NCI-H748 treated with DMSO at 0.1 percent for 48 hours (cell line): Measurements from ENCODE around the gene SIGMAR1.

Experiments
- DNase-seq: peaks from one replicate; lab custom pipeline; 2025; lab: John Stamatoyannopoulos, UW

The SIGMAR1 gene

GRCh38 chr9:34630402-34631154, 7.0 kb downstream of the SIGMAR1 start:
- no peak for DNase-seq

DNA sequence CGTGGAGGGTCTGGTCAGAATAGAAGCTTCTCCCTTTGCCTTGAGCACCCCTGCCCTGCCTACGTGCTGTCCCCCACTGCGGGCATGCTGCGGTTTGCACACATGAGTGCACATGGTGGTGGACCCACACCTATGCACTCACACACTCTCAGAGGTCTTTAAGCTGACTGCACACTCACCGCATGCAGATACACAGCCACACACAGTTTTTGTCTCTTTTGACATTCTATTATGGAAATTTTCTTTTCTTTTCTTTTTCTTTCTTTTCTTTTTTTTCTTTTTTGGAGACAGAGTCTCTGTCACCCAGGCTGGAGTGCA, 8.1 kb downstream of the SIGMAR1 start:
- DNase-seq = no peak

DNA sequence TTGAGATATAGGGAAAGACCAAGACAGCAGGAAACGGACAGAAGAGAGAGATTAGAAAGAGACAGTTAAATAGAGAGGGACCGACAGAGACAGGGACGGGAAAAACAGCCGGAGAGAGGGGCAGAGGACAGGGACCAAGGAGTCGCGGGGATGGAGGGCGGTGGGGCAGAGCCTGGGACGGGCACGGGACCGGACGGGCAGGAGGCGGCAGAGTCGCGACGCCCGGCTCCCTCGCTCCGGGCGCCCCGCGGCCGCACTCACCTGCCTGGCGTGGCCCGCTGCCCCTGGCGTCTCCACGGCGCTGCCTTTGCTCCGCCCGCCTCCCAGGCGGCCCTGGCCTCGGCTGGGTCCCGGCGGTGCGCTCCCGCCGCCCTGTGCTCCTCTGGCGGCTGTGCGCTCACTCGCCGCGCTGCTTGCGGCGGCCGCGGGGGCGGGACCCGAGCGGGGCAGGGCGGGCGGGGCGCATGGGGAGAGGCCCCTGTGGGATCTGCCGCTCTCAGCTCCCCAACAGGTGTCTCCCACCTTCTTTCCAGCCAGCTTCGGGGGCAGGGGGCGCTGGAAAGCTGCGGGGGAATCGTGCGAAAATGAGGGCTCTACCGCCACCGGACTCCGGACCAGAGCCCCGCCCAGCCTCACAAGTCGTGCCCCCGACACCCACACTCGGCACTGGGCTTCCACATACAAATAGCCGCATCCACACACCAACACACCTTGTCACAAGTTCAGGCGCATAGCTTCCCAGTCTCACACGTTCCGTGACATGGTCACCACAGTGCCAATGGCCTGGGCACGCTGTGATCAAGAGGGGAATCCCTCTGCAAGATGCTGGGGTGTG, 8.7 kb downstream of the SIGMAR1 start, which contains the start of gene ARID3C:
Gene ARID3C, minus strand, starts transcription at position 411 of the 835 bp plus-strand sequence. CDS start 1,052 bp downstream, outside the sequence.
- DNase-seq = no peak

GRCh38 chr9:34627716-34628655, 9.6 kb downstream of the SIGMAR1 start:
- no peak for DNase-seq

GRCh38 chr9:34625186-34625486, 12.5 kb downstream of the SIGMAR1 start:
- DNase-seq = no peak

- DNase-seq = no peak
Measured at GRCh38 chr9:34624475-34625185, 13.0 kb downstream of the SIGMAR1 start.

GRCh38 chr9:34623374-34624235, 14.0 kb downstream of the SIGMAR1 start:
- DNase-seq = no peak

DNA sequence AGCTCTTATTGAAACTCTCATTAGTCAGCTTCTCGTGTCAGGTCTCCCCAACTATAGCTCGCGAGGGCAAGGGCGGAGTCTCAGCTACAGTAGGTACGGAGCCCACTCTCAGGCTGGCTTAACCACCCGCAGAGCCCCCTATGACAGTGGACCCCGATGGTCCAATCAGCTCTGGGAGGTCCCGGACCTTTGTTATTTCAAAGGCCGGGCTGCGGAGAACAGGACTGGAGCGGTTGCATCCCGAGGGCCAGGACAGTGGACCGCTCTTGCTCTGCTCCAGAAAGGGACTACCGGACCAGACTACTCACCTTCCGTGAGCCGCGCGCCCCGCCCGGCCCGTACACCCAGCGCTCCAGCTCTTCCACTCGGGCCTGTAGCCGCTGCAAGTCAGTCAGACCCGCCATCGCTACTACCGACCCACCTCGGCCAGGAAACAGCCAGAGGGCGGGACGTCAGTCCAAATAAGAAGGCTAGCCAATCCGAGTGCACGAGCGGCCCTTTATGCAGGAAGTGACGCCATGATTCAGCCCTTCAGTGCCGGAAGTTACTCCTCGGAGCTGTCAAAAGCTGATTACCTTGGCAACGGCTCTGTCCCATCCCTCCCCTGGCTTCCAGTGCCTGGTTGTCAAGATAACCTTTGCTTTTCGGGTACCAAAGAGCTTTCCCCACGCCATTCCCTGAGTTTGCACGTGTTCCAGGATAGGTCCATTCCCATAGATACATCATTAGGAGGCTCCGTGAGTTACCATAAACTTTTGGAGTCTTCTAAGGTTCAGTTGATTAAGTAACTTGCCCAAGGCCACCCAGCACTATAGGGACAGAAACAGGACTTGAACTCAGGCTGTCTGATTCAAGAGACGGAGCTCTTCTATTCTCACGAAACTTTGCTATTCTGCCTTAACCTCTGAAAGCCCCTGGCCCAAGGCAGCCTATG, 17.3 kb downstream of the SIGMAR1 start, which contains the start of gene DCTN3:
Gene DCTN3, minus strand, starts transcription at position 435 of the 934 bp plus-strand sequence. Its CDS starts 31 bp downstream, at position 404.
- peak; percentile 90 for DNase-seq

DNA sequence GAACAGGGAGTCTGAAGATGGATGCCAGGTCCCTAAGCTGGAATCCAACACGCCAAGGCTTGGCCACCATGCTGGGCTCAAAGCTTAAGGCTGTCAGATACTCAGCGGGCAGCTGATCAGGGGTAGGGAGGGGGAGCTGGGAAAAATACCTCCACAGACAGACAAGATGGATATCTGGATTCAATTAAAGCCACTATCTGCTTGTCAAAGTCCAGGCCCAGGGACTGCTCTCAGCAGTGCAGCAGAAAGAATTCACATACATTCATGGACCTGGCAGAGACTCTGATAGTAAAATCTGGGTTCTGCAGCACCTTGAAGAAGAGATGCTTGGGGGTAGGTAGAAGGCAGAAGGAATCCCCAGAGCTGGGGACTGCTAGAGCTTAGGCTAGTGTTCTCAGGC, 22.5 kb downstream of the SIGMAR1 start:
- DNase-seq = no peak

GRCh38 chr9:34612788-34613390, 24.7 kb downstream of the SIGMAR1 start:
- DNase-seq = peak; percentile 84

GRCh38 chr9:34611811-34612787, 25.5 kb downstream of the SIGMAR1 start, which contains the start of gene RPP25L:
Gene RPP25L (minus strand): TSS chr9:34612097. CDS start chr9:34611296, 801 bp downstream.
- DNase-seq = peak; percentile 73

DNA sequence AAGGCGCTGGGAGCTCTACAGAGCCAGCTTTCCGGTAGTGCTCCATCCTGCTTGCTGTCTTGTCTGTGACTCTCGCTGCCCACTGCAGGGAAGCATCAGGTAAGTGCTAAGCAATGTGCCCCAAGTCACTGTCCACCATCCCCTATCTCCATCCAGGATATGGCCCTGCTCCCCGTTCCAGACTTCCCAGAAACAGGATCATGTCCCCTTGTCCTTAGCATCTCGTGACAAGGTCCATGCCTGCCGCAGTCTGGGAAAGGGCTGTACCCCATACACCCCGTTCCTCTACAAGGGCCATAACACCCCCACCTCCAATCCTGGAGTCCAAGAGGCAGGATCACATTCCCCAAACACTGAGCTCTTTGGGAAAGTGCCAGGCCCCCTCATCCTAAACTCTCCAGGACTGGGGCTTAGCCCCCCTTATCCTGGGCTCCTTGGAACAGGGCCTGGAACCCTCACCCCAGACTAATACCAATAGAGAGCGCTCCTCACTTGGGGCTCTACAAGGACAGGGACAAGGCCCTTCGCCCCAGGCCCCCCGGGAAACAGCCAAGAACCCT, 26.3 kb downstream of the SIGMAR1 start:
- DNase-seq = no peak

- no peak for DNase-seq
Measured at GRCh38 chr9:34610434-34611206, 27.0 kb downstream of the SIGMAR1 start.

- no peak for DNase-seq
Measured at GRCh38 chr9:34607331-34607730, 30.3 kb downstream of the SIGMAR1 start.

DNA sequence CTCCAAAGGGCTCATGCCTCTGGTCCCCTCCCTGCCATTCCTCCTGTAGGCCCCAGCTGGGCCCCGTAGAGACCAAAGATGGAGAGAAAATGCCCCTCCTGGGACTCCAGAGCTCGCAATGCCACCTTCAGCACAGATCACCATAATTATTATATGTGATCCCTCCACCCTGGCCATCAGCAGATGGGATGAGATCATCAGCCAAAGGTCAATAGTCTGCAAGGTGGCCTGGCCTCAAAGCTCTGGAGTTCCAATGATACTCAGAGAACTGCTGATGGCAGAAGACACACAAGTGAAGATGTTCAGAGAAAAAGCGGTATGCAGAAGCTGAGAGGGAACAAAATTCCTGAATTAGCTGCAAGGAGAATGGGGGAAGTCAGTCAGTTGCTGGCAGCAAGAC, 30.7 kb downstream of the SIGMAR1 start:
- DNase-seq = no peak

DNA sequence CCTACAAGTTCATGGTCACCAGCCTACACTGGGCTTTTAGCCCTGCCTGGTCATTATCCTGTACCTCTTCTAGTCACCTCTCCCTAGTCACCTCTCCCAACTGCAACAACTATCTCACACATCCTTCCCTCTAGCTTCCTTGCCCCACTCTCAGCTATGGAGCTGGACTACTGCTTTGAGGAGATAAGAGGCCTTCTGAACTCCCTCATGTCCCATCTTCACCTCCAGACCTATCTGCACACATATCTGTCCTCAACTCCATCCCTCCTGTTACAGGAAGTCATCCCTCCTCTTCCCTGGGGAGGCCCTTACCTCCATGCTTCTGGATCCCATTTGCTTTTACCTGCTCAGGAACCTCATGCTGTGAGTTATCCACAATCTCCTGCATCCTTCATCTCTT, 31.4 kb downstream of the SIGMAR1 start:
- DNase-seq = no peak
